CD14-positive monocyte (primary cell): ENCODE data around the gene SLIT3. TPM values are rescaled to one million over a fixed set of nuclear protein-coding genes. Genes with fewer than 3 reads are reported as not detected.

Source experiments
- DNase-seq, 3 donors: peaks; one replicate each; pipeline ENCODE4 v3.0.0-alpha.2; 2011 to 2022
- H2AFZ ChIP-seq: 2 replicates; pipeline ENCODE4 v1.6.0; 2012; ENCODE audit warnings: mild to moderate bottlenecking, low read depth, low read length, inconsistent platforms; ENCODE audit not compliant: insufficient read depth, poor library complexity, severe bottlenecking
- H3K27ac ChIP-seq, 2 donors: 1 replicate in 1 of 2; 2 replicates in 1 of 2; pipeline ENCODE4 v1.5.1; 2012 to 2013; ENCODE audit warnings: low read length in 2 of 2, control low read depth in 1 of 2, inconsistent platforms in 1 of 2, low read depth in 1 of 2, mild to moderate bottlenecking in 1 of 2
- H3K27me3 ChIP-seq, 2 donors: one replicate each; pipeline versions ENCODE4 v1.6.0 to v1.6.1; 2011 to 2013; ENCODE audit warnings: low read length in 2 of 2; ENCODE audit not compliant: control insufficient read depth in 2 of 2, insufficient read depth in 2 of 2
- H3K36me3 ChIP-seq, 2 donors: replicated peaks in 1 of 2; 1 replicate in 1 of 2; 2 replicates in 1 of 2; pipeline versions ENCODE4 v1.5.1 to v1.6.1; 2012 to 2013; ENCODE audit warnings: low read length in 2 of 2, control low read depth in 1 of 2, inconsistent platforms in 1 of 2, mild to moderate bottlenecking in 1 of 2; ENCODE audit not compliant: insufficient read depth in 2 of 2, control insufficient read depth in 1 of 2
- H3K4me1 ChIP-seq, 2 donors: 1 replicate in 1 of 2; 2 replicates in 1 of 2; pipeline versions ENCODE4 v1.5.1 to v1.6.1; 2012 to 2013; ENCODE audit warnings: low read length in 2 of 2, control low read depth in 1 of 2, inconsistent platforms in 1 of 2, mild to moderate bottlenecking in 1 of 2, moderate library complexity in 1 of 2; ENCODE audit not compliant: insufficient read depth in 2 of 2, control insufficient read depth in 1 of 2
- H3K4me2 ChIP-seq: replicated peaks from 2 replicates; pipeline ENCODE3; 2012; ENCODE audit warnings: low read length, moderate library complexity, mild to moderate bottlenecking; ENCODE audit not compliant: poor library complexity, severe bottlenecking; ENCODE audit errors: extremely low read depth
- H3K4me3 ChIP-seq, 3 experiments: fragments of 200-600 bp in 1 of 3; sonication (generic) in 1 of 3; replicated peaks in 1 of 3; 1 replicate in 2 of 3; 2 replicates in 1 of 3; pipeline ENCODE4 v1.5.1; 2011 to 2013; ENCODE audit warnings: low read length in 3 of 3, mild to moderate bottlenecking in 3 of 3, control low read depth in 2 of 3, low read depth in 2 of 3, inconsistent platforms in 1 of 3, moderate library complexity in 1 of 3
- H3K79me2 ChIP-seq: 2 replicates; pipeline ENCODE4 v1.6.0; 2012; ENCODE audit warnings: mild to moderate bottlenecking, control low read depth, inconsistent platforms, low read length, moderate library complexity; ENCODE audit not compliant: insufficient read depth
- H3K9ac ChIP-seq: 2 replicates; pipeline ENCODE4 v1.6.0; 2017; ENCODE audit warnings: low read length, mild to moderate bottlenecking; ENCODE audit not compliant: insufficient read depth, poor library complexity, severe bottlenecking
- H3K9me3 ChIP-seq, 2 donors: replicated peaks in 1 of 2; 1 replicate in 1 of 2; 2 replicates in 1 of 2; pipeline versions ENCODE4 v1.5.1 to v1.6.1; 2012 to 2013; ENCODE audit warnings: low read length in 2 of 2, control low read depth in 1 of 2; ENCODE audit not compliant: control insufficient read depth in 1 of 2, insufficient read depth in 1 of 2
- H4K20me1 ChIP-seq: 2 replicates; pipeline ENCODE4 v1.6.0; 2012; ENCODE audit warnings: mild to moderate bottlenecking, low read length, control low read depth, moderate library complexity; ENCODE audit not compliant: insufficient read depth
- H3K27ac Mint-ChIP-seq, 7 donors: one replicate each; pipeline ENCODE4 v1.8.0; 2020; ENCODE audit warnings: mild to moderate bottlenecking in 7 of 7, mixed read lengths in 7 of 7, moderate library complexity in 6 of 7, inconsistent platforms in 2 of 7
- H3K27me3 Mint-ChIP-seq, 3 donors: one replicate each; pipeline ENCODE4 v1.8.0; 2021 to 2022; ENCODE audit warnings: low read depth in 3 of 3, mild to moderate bottlenecking in 3 of 3, mixed read lengths in 3 of 3, moderate library complexity in 3 of 3, inconsistent platforms in 1 of 3
- H3K36me3 Mint-ChIP-seq, 2 donors: one replicate each; pipeline ENCODE4 v1.8.0; 2020; ENCODE audit warnings: mixed read lengths in 2 of 2, inconsistent platforms in 1 of 2, mild to moderate bottlenecking in 1 of 2
- H3K4me1 Mint-ChIP-seq: one replicate; pipeline ENCODE4 v1.8.0; 2020; ENCODE audit warnings: mild to moderate bottlenecking, mixed read lengths
- H3K4me3 Mint-ChIP-seq, 2 donors: one replicate each; pipeline ENCODE4 v1.8.0; 2020; ENCODE audit warnings: mild to moderate bottlenecking in 2 of 2, mixed read lengths in 2 of 2, moderate library complexity in 1 of 2
- H3K9me3 Mint-ChIP-seq, 7 donors: one replicate each; pipeline ENCODE4 v1.8.0; 2020 to 2022; ENCODE audit warnings: mixed read lengths in 7 of 7, mild to moderate bottlenecking in 6 of 7, moderate library complexity in 6 of 7, inconsistent platforms in 2 of 7
- CTCF ChIP-seq: fragments of 200-600 bp; IDR thresholded peaks from one replicate; pipeline ENCODE4 v1.8.0; 2022; ENCODE audit warnings: antibody characterized with exemption, mild to moderate bottlenecking
- WGBS: methylation state at CpG from one replicate; pipeline ENCODE4 v1.1.5; 2013; ENCODE audit warnings: missing lambda C conversion rate; ENCODE audit not compliant: insufficient coverage; 5-methylcytosine and 5-hydroxymethylcytosine counted together
- intact Hi-C, 2 donors: fragments of 100-400 bp; cut with micrococcal nuclease; formaldehyde crosslinking; loops; one replicate each; pipeline versions ENCODE4 v1.15.0 to v1.15.1; 2023
- polyA plus RNA-seq, 3 donors: library from polyadenylated mRNA; depleted of rRNA in 1 of 3; unstranded in 2 of 3; stranded (reverse) in 1 of 3; fragments of 300-500 nt in 2 of 3; fragments of >200 nt in 1 of 3; fragmentation: Illumina TruSeq in 2 of 3; gene quantifications; 1 replicate in 2 of 3; 2 replicates in 1 of 3; pipeline ENCODE4 v1.2.3, GENCODE V29; 2012 to 2021

The SLIT3 gene
- polyA plus RNA-seq, 3 donors = not detected

DNA sequence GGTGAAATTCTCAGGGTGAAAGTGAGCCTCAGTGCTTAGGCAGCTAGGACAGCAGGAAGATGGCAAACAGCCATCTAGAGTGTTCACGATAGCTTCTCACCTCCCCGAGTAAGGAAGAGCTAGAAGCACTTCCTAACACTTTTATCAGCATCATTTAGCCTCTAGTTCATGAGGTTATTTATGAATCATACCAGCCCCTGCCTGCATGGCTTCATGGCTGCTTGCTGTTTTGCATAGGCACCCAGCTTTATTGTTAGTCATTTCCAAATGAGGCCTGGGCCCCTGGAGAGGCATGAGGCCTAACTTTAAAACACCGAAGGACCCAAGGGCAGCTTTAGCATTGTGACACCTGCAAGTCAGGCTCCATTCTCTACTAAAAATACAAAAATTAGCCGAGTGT, 586.9 kb downstream of the SLIT3 start:
- no CpG with 5 or more reads among the region's 4 CpGs for WGBS
- Mint-ChIP-seq H3K4me3 (no peak overlapping the region), H3K27me3 (peaks cover 0 to 4% (median 3%) of the 10 kb centered on the region in 3 donors), H3K27ac (no peak overlapping the region), H3K36me3 (no peaks in the 10 kb centered on the region), H3K9me3 (no peaks in the 10 kb centered on the region), H3K4me1 (no peaks in the 10 kb centered on the region)
- Histone ChIP-seq H3K27ac (no peak overlapping the region), H3K4me1 (no peaks in the 10 kb centered on the region), H3K4me2 (no peak overlapping the region), H3K79me2 (no peaks in the 10 kb centered on the region), H2AFZ (no peak overlapping the region), H3K9me3 (no peaks in the 10 kb centered on the region), H3K4me3 (no peak overlapping the region), H4K20me1 (no peaks in the 10 kb centered on the region), H3K27me3 (no peaks in the 10 kb centered on the region), H3K36me3 (no peaks in the 10 kb centered on the region), H3K9ac (no peak overlapping the region)
- TF ChIP-seq CTCF = no peak
- intact Hi-C loops = no loop called here
- DNase-seq = no peak

GRCh38 chr5:168713051-168713450, 587.9 kb downstream of the SLIT3 start:
- Histone ChIP-seq H3K79me2 (no peaks in the 10 kb centered on the region), H3K4me1 (no peaks in the 10 kb centered on the region), H3K27me3 (no peaks in the 10 kb centered on the region), H3K9ac (no peak overlapping the region), H2AFZ (no peak overlapping the region), H3K4me2 (no peak overlapping the region), H3K4me3 (no peak overlapping the region), H4K20me1 (no peaks in the 10 kb centered on the region), H3K27ac (no peak overlapping the region), H3K36me3 (no peaks in the 10 kb centered on the region), H3K9me3 (no peaks in the 10 kb centered on the region)
- 95% methylated on average over 3 of the region's 10 CpGs for WGBS
- Mint-ChIP-seq H3K4me3 (no peak overlapping the region), H3K9me3 (no peaks in the 10 kb centered on the region), H3K27ac (no peak overlapping the region), H3K36me3 (no peaks in the 10 kb centered on the region), H3K27me3 (peaks cover 0 to 3% (median 3%) of the 10 kb centered on the region in 3 donors), H3K4me1 (no peaks in the 10 kb centered on the region)
- no peak for TF ChIP-seq CTCF
- intact Hi-C loops = no loop called here
- DNase-seq = no peak
